ENCODE measurements around the gene PMFBP1. TPM values are rescaled to one million over a fixed set of nuclear protein-coding genes. Genes with fewer than 3 reads are reported as not detected.

Gene PMFBP1
- polyA plus RNA-seq, 1 of the 3 experiments (the other 2 are of a cell fraction) = 0.16 TPM

GRCh38 chr16:72216767-72217166 lies 44.8 kb upstream of the PMFBP1 start:
- no peak overlapping the region for H3K27ac ChIP-seq (ENCODE audit: low read depth in 2 of 2, low read length in 1 of 2)
- no peak overlapping the region for H3K9ac ChIP-seq
- H4K20me1 ChIP-seq (ENCODE audit: insufficient read depth) = no peaks in the 10 kb centered on the region
- H3K79me2 ChIP-seq (ENCODE audit: insufficient read depth) = no peaks in the 10 kb centered on the region
- no peaks in the 10 kb centered on the region for H3F3A ChIP-seq (replicated peaks; ENCODE audit: insufficient read depth)
- peaks cover 0 to 11% of the 10 kb centered on the region in 2 experiments; a peak in 2 of 4 replicates for H3K4me1 ChIP-seq (ENCODE audit: control insufficient read depth in 1 of 2, insufficient read depth in 2 of 2, low read depth in 1 of 2, low read length in 1 of 2)
- ChIA-PET CTCF (interaction anchor here (1.4 to 1.8 kb wide), 2 partner anchors 10 to 21 kb away, joined by 3 to 5 read pairs; no protein-coding TSS in a partner anchor), POLR2A (no interaction called here)
- DNase-seq = no peak
- TF ChIP-seq CTCF (IDR thresholded peaks at IDR 0.05) (no peak), SMC3 (IDR thresholded peaks at IDR 0.05; ENCODE audit: low read depth, low read length) (no peak), MXI1 (IDR thresholded peaks at IDR 0.05; ENCODE audit: low read depth, low read length) (no peak), EZH2phosphoT487 (IDR thresholded peaks at IDR 0.05; ENCODE audit: borderline replicate concordance, low read depth) (no peak), JUND (IDR thresholded peaks at IDR 0.05) (no peak), RFX5 (IDR thresholded peaks at IDR 0.05; ENCODE audit: low read length) (no peak), NRF1 (IDR thresholded peaks at IDR 0.05; ENCODE audit: low read depth, low read length) (no peak), TEAD4 (IDR thresholded peaks at IDR 0.05; ENCODE audit: borderline replicate concordance, insufficient read depth) (no peak), GATA2 (CRISPR knock-in tag; IDR thresholded peaks at IDR 0.05) (no peak), GABPA (IDR thresholded peaks at IDR 0.05; ENCODE audit: low read depth) (no peak)
- TF ChIP-seq, protein P1, sequence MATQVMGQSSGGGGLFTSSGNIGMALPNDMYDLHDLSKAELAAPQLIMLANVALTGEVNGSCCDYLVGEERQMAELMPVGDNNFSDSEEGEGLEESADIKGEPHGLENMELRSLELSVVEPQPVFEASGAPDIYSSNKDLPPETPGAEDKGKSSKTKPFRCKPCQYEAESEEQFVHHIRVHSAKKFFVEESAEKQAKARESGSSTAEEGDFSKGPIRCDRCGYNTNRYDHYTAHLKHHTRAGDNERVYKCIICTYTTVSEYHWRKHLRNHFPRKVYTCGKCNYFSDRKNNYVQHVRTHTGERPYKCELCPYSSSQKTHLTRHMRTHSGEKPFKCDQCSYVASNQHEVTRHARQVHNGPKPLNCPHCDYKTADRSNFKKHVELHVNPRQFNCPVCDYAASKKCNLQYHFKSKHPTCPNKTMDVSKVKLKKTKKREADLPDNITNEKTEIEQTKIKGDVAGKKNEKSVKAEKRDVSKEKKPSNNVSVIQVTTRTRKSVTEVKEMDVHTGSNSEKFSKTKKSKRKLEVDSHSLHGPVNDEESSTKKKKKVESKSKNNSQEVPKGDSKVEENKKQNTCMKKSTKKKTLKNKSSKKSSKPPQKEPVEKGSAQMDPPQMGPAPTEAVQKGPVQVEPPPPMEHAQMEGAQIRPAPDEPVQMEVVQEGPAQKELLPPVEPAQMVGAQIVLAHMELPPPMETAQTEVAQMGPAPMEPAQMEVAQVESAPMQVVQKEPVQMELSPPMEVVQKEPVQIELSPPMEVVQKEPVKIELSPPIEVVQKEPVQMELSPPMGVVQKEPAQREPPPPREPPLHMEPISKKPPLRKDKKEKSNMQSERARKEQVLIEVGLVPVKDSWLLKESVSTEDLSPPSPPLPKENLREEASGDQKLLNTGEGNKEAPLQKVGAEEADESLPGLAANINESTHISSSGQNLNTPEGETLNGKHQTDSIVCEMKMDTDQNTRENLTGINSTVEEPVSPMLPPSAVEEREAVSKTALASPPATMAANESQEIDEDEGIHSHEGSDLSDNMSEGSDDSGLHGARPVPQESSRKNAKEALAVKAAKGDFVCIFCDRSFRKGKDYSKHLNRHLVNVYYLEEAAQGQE (IDR thresholded peaks at IDR 0.05; ENCODE audit: low read depth, low read length) = no peak
- TF ChIP-seq, protein P2, sequence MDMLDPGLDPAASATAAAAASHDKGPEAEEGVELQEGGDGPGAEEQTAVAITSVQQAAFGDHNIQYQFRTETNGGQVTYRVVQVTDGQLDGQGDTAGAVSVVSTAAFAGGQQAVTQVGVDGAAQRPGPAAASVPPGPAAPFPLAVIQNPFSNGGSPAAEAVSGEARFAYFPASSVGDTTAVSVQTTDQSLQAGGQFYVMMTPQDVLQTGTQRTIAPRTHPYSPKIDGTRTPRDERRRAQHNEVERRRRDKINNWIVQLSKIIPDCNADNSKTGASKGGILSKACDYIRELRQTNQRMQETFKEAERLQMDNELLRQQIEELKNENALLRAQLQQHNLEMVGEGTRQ (IDR thresholded peaks at IDR 0.05; ENCODE audit: borderline replicate concordance, low read depth, low read length) = no peak
- H3K4me2 ChIP-seq = no peak overlapping the region
- no peaks in the 10 kb centered on the region for H3K36me3 ChIP-seq (replicated peaks in 1 of 2; ENCODE audit: control insufficient read depth in 1 of 2, insufficient read depth in 2 of 2, low read length in 1 of 2)
- no peaks in the 10 kb centered on the region for H3K27me3 ChIP-seq (ENCODE audit: insufficient read depth)
- H3K9me3 ChIP-seq = no peaks in the 10 kb centered on the region
- no peak overlapping the region for H3K4me3 ChIP-seq (ENCODE audit: low read depth in 2 of 2, low read length in 1 of 2)
- H2AFZ ChIP-seq (ENCODE audit: low read depth) = no peak overlapping the region
- no peaks in the 10 kb centered on the region for H3K9me2 ChIP-seq
- 62% methylated on average over 6 of the region's 6 CpGs for WGBS (ENCODE audit: low lambda C conversion rate)
